Adrenal gland (tissue), 5 donors: Measurements from ENCODE around the gene ZC3H18.

Experiments
- POLR2A ChIP-seq, 2 donors: fragments of 450-650 bp; IDR thresholded peaks; one replicate each; pipeline ENCODE4 v1.6.1; 2017; ENCODE audit warnings: antibody characterized with exemption in 2 of 2, mild to moderate bottlenecking in 2 of 2, moderate library complexity in 1 of 2
- TF ChIP-seq, protein P1 (sequence below), 6 experiments: fragments of 450-650 bp in 4 of 6; fragments of 200-600 bp in 2 of 6; sonication (generic) in 1 of 6; IDR thresholded peaks; 1 replicate in 5 of 6; 2 replicates in 1 of 6; pipeline versions ENCODE4 v1.5.1 to v1.8.0; 2016 to 2021; ENCODE audit warnings: antibody characterized with exemption in 6 of 6, mild to moderate bottlenecking in 2 of 6, moderate library complexity in 1 of 6
- donor health status: DM: no; HTN: no; CAD: no.

- TF ChIP-seq, protein P1, sequence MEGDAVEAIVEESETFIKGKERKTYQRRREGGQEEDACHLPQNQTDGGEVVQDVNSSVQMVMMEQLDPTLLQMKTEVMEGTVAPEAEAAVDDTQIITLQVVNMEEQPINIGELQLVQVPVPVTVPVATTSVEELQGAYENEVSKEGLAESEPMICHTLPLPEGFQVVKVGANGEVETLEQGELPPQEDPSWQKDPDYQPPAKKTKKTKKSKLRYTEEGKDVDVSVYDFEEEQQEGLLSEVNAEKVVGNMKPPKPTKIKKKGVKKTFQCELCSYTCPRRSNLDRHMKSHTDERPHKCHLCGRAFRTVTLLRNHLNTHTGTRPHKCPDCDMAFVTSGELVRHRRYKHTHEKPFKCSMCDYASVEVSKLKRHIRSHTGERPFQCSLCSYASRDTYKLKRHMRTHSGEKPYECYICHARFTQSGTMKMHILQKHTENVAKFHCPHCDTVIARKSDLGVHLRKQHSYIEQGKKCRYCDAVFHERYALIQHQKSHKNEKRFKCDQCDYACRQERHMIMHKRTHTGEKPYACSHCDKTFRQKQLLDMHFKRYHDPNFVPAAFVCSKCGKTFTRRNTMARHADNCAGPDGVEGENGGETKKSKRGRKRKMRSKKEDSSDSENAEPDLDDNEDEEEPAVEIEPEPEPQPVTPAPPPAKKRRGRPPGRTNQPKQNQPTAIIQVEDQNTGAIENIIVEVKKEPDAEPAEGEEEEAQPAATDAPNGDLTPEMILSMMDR (IDR thresholded peaks at IDR 0.05), result no peak
- no peak for TF ChIP-seq POLR2A (IDR thresholded peaks at IDR 0.05)
These were observed 37.9 kb downstream of the ZC3H18 start for GRCh38 chr16:88608076-88608475.
